Activated CD8-positive, alpha-beta memory T cell treated with anti-CD3 and anti-CD28 coated beads, Interleukin-2, amount 50 U/mL, for 1 hour (primary cell): ENCODE measurements around the gene PACSIN2.

Source experiments
- DNase-seq: peaks from one replicate; pipeline ENCODE4 v3.0.0-alpha.2; 2020; ENCODE audit errors: extremely low read depth

Gene PACSIN2

DNA sequence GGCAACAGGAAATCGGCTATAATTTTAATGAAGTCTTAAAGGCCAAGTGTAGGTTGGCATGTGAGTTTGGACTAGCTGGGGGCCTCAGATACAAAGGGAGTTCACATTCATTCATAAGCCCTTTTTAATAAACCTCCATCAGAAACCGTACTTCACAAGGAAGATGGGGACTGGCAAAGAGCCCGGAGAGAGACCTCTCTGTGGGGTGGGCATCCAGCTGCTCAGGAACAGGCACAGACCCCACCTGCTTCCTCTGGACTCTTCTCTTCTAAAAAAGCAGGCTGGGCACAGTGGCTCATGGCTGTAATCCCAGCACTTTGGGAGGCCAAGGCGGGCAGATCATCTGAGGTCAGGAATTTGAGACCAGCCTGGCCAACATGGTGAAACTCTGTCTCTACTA is 154.0 kb downstream of the PACSIN2 start:
- DNase-seq = no peak

- no peak for DNase-seq
These were observed 157.0 kb downstream of the PACSIN2 start for GRCh38 chr22:42857845-42858481.

DNA sequence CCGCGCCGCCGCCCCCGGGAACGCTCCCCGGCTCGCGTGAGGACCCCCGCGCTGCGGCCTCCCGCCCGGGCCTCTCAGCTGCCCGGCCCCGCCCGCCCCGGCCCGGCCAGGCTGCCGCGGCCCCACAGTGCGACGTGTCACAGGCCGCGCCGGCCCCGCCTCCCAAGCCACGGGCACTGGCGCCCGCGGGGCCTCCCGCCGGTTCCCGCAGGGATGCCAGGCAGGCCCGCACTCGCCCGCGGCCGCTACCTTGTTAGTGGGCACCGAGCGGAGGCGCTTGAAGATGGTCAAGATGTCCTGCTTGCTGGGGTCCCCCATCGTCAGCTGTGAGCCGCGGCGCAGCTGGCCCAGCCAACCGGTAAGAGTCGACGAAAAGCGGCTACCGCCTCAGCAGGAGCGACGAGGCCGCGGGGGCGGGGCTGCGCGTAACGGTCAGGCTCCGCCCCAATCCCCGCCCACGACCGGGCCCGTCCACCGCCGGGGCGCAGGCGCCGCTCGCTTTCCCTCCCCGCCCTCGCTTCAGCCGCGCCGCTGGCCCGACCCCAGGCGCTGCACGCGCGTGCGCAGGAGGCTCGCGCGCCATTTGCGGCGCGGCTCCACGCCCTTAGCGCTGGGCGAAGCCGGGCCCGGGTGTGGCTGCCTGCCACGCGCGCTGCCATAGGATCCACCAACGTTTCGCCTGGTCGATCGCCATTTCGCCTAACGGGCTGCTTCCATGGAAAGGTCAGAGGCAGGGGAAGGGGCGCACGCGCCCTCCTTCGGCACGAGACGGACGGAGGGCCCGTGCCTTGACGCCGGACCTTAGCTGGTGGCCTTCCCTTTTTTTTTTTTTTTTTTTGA is 157.9 kb downstream of the PACSIN2 start, which contains the start of gene ARFGAP3:
TSS of gene ARFGAP3 (minus strand) at position 409 of the 840 bp plus-strand sequence. CDS start at position 318, 91 bp downstream.
- peak; percentile 72 for DNase-seq

GRCh38 chr22:42856179-42856864 is 158.6 kb downstream of the PACSIN2 start:
- no peak for DNase-seq

DNA sequence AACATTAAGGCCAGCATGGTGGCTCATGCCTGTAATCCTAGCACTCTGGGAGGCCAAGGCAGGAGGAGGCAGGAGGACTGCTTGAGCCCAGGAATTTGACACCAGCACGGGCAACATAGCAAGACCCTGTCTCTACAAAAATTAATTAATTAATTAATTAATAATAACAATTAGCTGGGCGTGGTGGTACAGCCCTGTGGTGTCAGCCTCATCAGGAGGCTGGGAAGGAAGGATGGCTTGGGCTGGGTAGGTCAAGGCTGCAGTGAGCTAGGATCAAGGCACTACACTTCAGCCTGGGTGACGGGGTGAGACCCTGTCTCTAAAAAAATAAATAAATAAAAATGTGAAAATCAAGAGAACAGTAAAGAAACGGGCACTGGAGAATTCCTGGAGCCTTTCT is 159.2 kb downstream of the PACSIN2 start:
- DNase-seq = no peak

DNA sequence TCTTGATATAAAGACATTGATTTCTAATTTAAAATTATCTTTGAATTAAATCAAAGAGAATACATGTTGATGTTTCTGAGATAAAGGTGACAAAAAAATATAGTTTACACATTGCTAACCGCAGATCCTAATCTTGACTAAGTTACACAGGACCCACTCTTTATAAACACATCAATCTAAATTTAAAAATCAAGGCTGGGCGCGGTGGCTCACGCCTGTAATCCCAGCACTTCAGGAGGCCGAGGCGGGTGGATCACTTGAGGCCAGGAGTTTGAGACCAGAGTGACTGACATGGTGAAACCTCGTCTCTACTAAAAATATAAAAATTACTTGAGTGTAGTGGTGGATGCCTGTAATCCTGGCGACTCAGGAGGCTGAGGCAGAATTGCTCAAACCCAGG is 159.7 kb downstream of the PACSIN2 start:
- no peak for DNase-seq

GRCh38 chr22:42848941-42849550 is 165.9 kb downstream of the PACSIN2 start:
- no peak for DNase-seq

- DNase-seq = no peak
These were observed 167.8 kb downstream of the PACSIN2 start for GRCh38 chr22:42847110-42847509.

DNA sequence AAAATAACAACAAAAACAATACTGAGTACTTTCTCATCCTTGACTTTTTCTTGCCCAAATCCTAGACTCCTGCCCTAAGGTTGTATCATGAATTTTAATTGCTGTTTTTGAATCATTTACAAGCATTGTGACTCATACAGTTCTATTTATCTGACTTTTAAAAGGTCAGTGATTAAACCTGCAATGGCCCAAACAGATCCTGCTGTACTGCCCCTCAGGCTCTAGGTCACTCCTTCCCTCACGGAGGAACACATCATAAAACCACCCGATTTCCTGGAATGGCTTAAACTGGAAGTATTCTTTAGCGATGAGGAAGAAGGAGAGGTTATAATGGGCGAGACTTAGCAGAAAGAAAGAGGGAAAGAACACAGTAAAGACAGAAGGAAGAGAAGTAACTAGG is 170.2 kb downstream of the PACSIN2 start:
- DNase-seq = no peak

- DNase-seq = no peak
These were observed 172.1 kb downstream of the PACSIN2 start for GRCh38 chr22:42842658-42843370.

GRCh38 chr22:42841444-42841843 is 173.5 kb downstream of the PACSIN2 start:
- DNase-seq = no peak

GRCh38 chr22:42837556-42837955 is 177.4 kb downstream of the PACSIN2 start:
- DNase-seq = no peak

DNA sequence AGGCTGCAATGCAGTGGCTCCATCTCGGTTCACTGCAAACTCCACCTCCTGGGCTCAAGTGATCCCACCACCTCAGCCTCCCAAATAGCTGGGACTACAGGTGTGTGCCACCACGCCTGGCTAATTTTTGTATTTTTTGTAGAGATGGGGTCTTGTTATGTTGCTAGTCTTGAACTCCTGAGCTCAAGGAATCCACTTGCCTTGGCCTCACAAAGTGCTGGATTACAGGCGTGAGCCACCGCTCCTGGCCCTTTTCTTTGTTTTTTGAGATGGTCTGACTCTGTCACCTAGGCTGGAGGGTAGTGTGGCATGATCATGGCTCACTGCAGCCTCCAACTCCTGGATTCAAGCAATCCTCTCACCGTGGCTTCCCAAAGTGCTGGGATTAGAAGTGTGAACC is 178.9 kb downstream of the PACSIN2 start:
- DNase-seq = no peak

- DNase-seq = no peak
These were observed 180.6 kb downstream of the PACSIN2 start for GRCh38 chr22:42834177-42834949.

DNA sequence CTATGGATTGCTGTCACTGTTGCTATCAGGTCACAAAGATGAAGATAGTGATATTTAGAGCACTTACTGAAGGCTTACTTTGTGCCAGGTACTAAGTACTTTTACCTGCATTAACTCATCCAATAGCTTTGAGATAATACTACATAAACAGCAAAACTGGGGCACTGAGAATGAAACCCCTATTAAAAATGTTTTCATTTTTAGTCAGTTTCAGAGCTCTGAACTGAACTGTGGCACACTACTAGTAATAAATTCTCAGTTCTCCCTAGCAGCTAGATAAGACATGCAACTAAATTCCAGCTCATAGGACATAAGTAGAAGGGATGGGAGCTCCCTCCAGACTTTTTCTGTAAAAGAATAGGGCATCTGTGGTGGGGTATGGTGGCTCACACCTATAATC is 181.8 kb downstream of the PACSIN2 start:
- DNase-seq = no peak

GRCh38 chr22:42831712-42832111 is 183.2 kb downstream of the PACSIN2 start:
- no peak for DNase-seq

GRCh38 chr22:42830161-42830560 is 184.8 kb downstream of the PACSIN2 start:
- DNase-seq = no peak

DNA sequence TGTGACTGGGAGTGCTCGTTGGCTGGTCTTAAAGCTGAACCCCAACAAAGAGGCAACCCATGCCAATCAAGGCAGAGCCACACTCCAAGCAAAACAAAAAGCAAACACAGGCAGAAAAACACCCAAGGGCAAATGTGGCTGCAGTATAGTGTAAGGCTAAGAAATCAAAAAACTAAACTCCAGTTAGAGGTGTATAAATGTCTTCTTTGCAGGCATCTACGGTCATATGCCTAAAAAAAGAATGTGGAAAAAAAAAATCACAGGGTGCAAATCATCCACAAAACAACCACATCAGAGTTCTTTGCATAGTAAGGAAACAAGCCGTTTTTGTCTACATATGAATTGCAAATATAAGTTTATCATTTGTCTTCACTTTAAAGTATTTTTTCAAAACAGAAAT is 185.6 kb downstream of the PACSIN2 start:
- DNase-seq = no peak

GRCh38 chr22:42825796-42826195 is 189.2 kb downstream of the PACSIN2 start:
- DNase-seq = no peak

GRCh38 chr22:42821386-42821785 is 193.6 kb downstream of the PACSIN2 start:
- no peak for DNase-seq
